OCI-M2 (cell line): ENCODE measurements around the gene TBX1.

Source experiments
- DNase-seq: peaks from one replicate; lab custom pipeline; 2025; ENCODE audit not compliant: unreplicated experiment; lab: John Stamatoyannopoulos, UW

The TBX1 gene

GRCh38 chr22:19751497-19752245 lies 8.9 kb upstream of the TBX1 start:
- DNase-seq = no peak

GRCh38 chr22:19753090-19753842 lies 7.3 kb upstream of the TBX1 start:
- DNase-seq = no peak

- no peak for DNase-seq
Measured at GRCh38 chr22:19753996-19754700, 6.4 kb upstream of the TBX1 start.

- DNase-seq = no peak
Measured at GRCh38 chr22:19754701-19755144, 5.9 kb upstream of the TBX1 start.

GRCh38 chr22:19755145-19755710 lies 5.3 kb upstream of the TBX1 start:
- DNase-seq = no peak

- no peak for DNase-seq
Measured at GRCh38 chr22:19755722-19756287, 4.8 kb upstream of the TBX1 start.

GRCh38 chr22:19756288-19757128 lies 4.1 kb upstream of the TBX1 start:
- DNase-seq = no peak

- DNase-seq = no peak
Measured at GRCh38 chr22:19757140-19757984, 3.2 kb upstream of the TBX1 start.

GRCh38 chr22:19757985-19758895 lies 2.3 kb upstream of the TBX1 start:
- no peak for DNase-seq

GRCh38 chr22:19758896-19759426 lies 1.6 kb upstream of the TBX1 start:
- no peak for DNase-seq

- DNase-seq = no peak
Measured at GRCh38 chr22:19759427-19760057, 1.0 kb upstream of the TBX1 start.

- no peak for DNase-seq
Measured at GRCh38 chr22:19760951-19761724, 560 bp downstream of the TBX1 start.

- no peak for DNase-seq
Measured at GRCh38 chr22:19761725-19762567, 1.4 kb downstream of the TBX1 start.

- DNase-seq = no peak
Measured at GRCh38 chr22:19762568-19763457, 2.2 kb downstream of the TBX1 start.
